DMS 273 (cell line): Measurements from ENCODE around the gene PTPRD.

Experiments
- DNase-seq: peaks from one replicate; lab custom pipeline; 2025; ENCODE audit not compliant: unreplicated experiment; lab: John Stamatoyannopoulos, UW

PTPRD gene

DNA sequence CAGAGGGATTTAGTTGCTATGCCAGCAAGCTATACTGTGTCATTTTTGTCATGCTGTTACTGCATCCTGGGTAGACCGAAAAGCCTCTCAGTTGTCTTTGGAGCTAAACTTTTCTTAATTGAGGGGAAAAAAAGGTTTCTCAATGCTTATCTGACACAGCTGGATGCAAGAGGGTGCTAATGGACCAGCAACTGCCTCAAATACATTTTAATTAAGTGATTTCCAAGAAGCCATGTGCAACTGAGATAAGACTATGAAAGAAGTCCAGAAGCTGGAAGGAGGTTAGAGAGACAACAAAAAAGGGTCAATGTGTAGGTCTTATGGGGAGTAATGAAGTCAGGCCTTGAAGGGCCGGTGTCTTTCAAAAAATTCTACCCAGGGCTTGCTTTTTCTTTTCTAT is 2347.5 kb downstream of the PTPRD start:
- no peak for DNase-seq
